PC-3 (cell line): ENCODE results near the gene GNAS. TPM values are rescaled to one million over a fixed set of nuclear protein-coding genes. Genes with fewer than 3 reads are reported as not detected.

Source experiments
- ATAC-seq: fragments of 200-7000 bp; cut with Tn5 transposase; 2 replicates; pipeline ENCODE4 v1.9.1; 2020; ENCODE audit warnings: mild to moderate bottlenecking, moderate library complexity
- BruUV-seq: library from RNA; stranded (reverse); fragments of 400-500 nt; replicated peaks from 2 replicates; lab custom pipeline; 2021; lab: Mats Ljungman, UMichigan
- CTCF ChIA-PET: fragments of 300-600 bp; sonication (Branson Sonifier 250); formaldehyde crosslinking; loops from one replicate; lab custom pipeline; 2022; ENCODE audit warnings: antibody characterized with exemption; lab: Charles Lee
- POLR2A ChIA-PET: fragments of 300-600 bp; sonication (Branson Sonifier 250); formaldehyde crosslinking; loops from one replicate; lab custom pipeline; 2022; ENCODE audit warnings: antibody characterized with exemption; ENCODE audit not compliant: unreplicated experiment; lab: Charles Lee
- DNase-seq: peaks from one replicate; pipeline ENCODE4 v3.0.0-alpha.2; 2015
- H2AFZ ChIP-seq: fragments of 300-600 bp; sonication (generic); 2 replicates; pipeline ENCODE4 v1.6.0; 2016; ENCODE audit warnings: antibody characterized with exemption, low read length
- H3F3A ChIP-seq: fragments of 300-600 bp; sonication (generic); one replicate; pipeline ENCODE4 v1.6.0; 2017; ENCODE audit warnings: antibody characterized with exemption, low read length, control low read depth, mild to moderate bottlenecking; ENCODE audit not compliant: unreplicated experiment
- H3K27ac ChIP-seq: fragments of 300-600 bp; sonication (generic); 2 replicates; pipeline ENCODE4 v1.5.1; 2016; ENCODE audit warnings: mild to moderate bottlenecking, low read length
- H3K27me3 ChIP-seq: fragments of 300-600 bp; sonication (generic); 2 replicates; pipeline ENCODE4 v1.6.1; 2016; ENCODE audit warnings: low read length, mixed read lengths
- H3K36me3 ChIP-seq: fragments of 300-600 bp; sonication (generic); 2 replicates; pipeline ENCODE4 v1.6.1; 2016; ENCODE audit warnings: low read depth, mixed run types, low read length, mixed read lengths
- H3K4me1 ChIP-seq: fragments of 300-600 bp; sonication (generic); 2 replicates; pipeline ENCODE4 v1.5.1; 2016; ENCODE audit warnings: low read length; ENCODE audit not compliant: insufficient read depth
- H3K4me2 ChIP-seq: fragments of 300-600 bp; sonication (generic); 2 replicates; pipeline ENCODE4 v1.6.0; 2016; ENCODE audit warnings: low read length
- H3K4me3 ChIP-seq: fragments of 300-600 bp; sonication (generic); 2 replicates; pipeline ENCODE4 v1.5.1; 2016; ENCODE audit warnings: mild to moderate bottlenecking, low read length, mixed read lengths
- H3K79me2 ChIP-seq: fragments of 300-600 bp; sonication (generic); 2 replicates; pipeline ENCODE4 v1.6.1; 2017; ENCODE audit warnings: low read length, mixed read lengths
- H3K9ac ChIP-seq: fragments of 300-600 bp; sonication (generic); 2 replicates; pipeline ENCODE4 v1.6.0; 2016; ENCODE audit warnings: mild to moderate bottlenecking, low read length
- H3K9me2 ChIP-seq: fragments of 300-600 bp; sonication (generic); replicated peaks from 2 replicates; pipeline ENCODE4 v1.6.1; 2016; ENCODE audit warnings: mixed run types, low read length, mixed read lengths
- H3K9me3 ChIP-seq: fragments of 300-600 bp; sonication (generic); 2 replicates; pipeline ENCODE4 v1.6.1; 2016; ENCODE audit warnings: low read length, mixed read lengths
- H4K20me1 ChIP-seq: fragments of 300-600 bp; sonication (generic); 2 replicates; pipeline ENCODE4 v1.6.1; 2016; ENCODE audit warnings: low read length, mixed read lengths
- EZH2 ChIP-seq: fragments of 300-600 bp; sonication (generic); IDR thresholded peaks from one replicate; pipeline ENCODE4 v1.6.1; 2017; ENCODE audit warnings: antibody characterized with exemption, mild to moderate bottlenecking, low read length; ENCODE audit not compliant: unreplicated experiment
- EZH2phosphoT487 ChIP-seq: fragments of 300-600 bp; sonication (generic); IDR thresholded peaks from 2 replicates; pipeline ENCODE4 v1.6.1; 2018; ENCODE audit warnings: mild to moderate bottlenecking, antibody characterized with exemption, low read length, borderline replicate concordance
- intact Hi-C: fragments of 100-400 bp; cut with micrococcal nuclease; formaldehyde crosslinking; loops from 2 replicates; pipeline ENCODE4 v1.9.0; 2023
- total RNA-seq: library from RNA; depleted of rRNA; stranded (reverse); fragments of >200 nt; gene quantifications from 2 replicates; pipeline ENCODE4 v1.2.3, GENCODE V29; 2014
- TF ChIP-seq, protein P1 (sequence below): fragments of 300-600 bp; sonication (generic); conservative IDR thresholded peaks from 2 replicates; pipeline ENCODE4 v1.5.1; 2017; ENCODE audit warnings: antibody characterized with exemption, low read depth, mild to moderate bottlenecking, low read length

Gene GNAS
- total RNA-seq, 1 experiment from 2014 or later = 694 TPM

DNA sequence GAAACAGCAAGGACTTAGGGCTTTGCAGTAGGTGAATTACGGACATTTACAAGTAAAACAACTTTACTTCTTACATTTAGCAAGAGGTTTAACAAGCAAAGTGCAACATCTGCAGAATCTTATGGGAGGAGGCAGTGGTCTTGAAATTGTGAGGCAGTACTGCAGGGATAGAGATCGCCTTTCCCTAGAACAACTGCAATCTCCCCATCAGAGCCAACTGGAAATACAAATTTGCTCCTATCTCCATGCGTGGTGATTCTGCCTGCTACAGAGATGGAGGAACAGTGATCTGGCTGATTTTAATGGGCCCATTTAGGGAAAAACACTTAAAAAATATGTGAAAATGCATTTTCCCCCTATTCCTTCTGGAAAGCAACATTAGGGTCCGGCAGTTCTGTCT, 25.9 kb downstream of the GNAS start:
- no peak overlapping the region for H3K9ac ChIP-seq
- H3K4me1 ChIP-seq = peaks cover 19% of the 10 kb centered on the region
- CTCF ChIA-PET = no interaction called here
- H3K9me2 ChIP-seq = no peaks in the 10 kb centered on the region
- H3K4me2 ChIP-seq = no peak overlapping the region
- no peaks in the 10 kb centered on the region for H4K20me1 ChIP-seq
- no peak overlapping the region for H2AFZ ChIP-seq
- H3K27ac ChIP-seq = no peak overlapping the region
- TF ChIP-seq EZH2phosphoT487 (no peak), EZH2 (no peak)
- TF ChIP-seq, protein P1, sequence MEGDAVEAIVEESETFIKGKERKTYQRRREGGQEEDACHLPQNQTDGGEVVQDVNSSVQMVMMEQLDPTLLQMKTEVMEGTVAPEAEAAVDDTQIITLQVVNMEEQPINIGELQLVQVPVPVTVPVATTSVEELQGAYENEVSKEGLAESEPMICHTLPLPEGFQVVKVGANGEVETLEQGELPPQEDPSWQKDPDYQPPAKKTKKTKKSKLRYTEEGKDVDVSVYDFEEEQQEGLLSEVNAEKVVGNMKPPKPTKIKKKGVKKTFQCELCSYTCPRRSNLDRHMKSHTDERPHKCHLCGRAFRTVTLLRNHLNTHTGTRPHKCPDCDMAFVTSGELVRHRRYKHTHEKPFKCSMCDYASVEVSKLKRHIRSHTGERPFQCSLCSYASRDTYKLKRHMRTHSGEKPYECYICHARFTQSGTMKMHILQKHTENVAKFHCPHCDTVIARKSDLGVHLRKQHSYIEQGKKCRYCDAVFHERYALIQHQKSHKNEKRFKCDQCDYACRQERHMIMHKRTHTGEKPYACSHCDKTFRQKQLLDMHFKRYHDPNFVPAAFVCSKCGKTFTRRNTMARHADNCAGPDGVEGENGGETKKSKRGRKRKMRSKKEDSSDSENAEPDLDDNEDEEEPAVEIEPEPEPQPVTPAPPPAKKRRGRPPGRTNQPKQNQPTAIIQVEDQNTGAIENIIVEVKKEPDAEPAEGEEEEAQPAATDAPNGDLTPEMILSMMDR = no peak
- intact Hi-C loops = no loop called here
- no peak overlapping the region for H3K4me3 ChIP-seq
- DNase-seq (no peak), ATAC-seq (no peak)
- H3F3A ChIP-seq = no peaks in the 10 kb centered on the region
- H3K27me3 ChIP-seq = no peaks in the 10 kb centered on the region
- no peaks in the 10 kb centered on the region for H3K79me2 ChIP-seq
- H3K36me3 ChIP-seq = no peaks in the 10 kb centered on the region
- POLR2A ChIA-PET = no interaction called here
- no peaks in the 10 kb centered on the region for H3K9me3 ChIP-seq
- no TSS peak for BruUV-seq

DNA sequence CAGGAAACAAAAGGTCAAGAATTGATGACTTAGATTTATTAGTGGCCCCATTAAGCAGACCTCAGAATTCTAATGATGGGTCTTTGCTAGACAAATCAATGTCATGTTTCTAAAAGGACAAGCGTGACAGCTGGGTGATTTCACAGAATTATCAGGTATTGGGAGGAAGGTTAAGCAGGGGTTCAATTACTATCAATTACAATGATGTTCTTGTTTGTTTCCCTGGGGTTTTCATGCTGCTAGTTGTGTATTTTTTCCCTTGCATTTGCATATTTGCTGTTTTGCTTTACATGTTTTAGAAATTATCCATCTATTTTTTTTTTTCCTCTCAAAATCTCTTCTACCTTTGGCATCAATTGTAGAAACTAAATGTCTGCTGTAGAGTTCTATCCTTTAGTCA, 27.9 kb downstream of the GNAS start:
- Histone ChIP-seq H3K27me3 (no peaks in the 10 kb centered on the region), H4K20me1 (no peaks in the 10 kb centered on the region), H3F3A (no peaks in the 10 kb centered on the region), H2AFZ (no peak overlapping the region), H3K4me1 (peaks cover 14% of the 10 kb centered on the region), H3K79me2 (no peaks in the 10 kb centered on the region), H3K27ac (no peak overlapping the region), H3K9ac (no peak overlapping the region), H3K9me2 (no peaks in the 10 kb centered on the region), H3K4me3 (no peak overlapping the region), H3K36me3 (no peaks in the 10 kb centered on the region), H3K4me2 (no peak overlapping the region), H3K9me3 (no peaks in the 10 kb centered on the region)
- DNase-seq (no peak), ATAC-seq (no peak)
- BruUV-seq = no TSS peak
- intact Hi-C loops = no loop called here
- TF ChIP-seq EZH2 (no peak), EZH2phosphoT487 (no peak)
- TF ChIP-seq, protein P1 = no peak
- ChIA-PET POLR2A (no interaction called here), CTCF (no interaction called here)

DNA sequence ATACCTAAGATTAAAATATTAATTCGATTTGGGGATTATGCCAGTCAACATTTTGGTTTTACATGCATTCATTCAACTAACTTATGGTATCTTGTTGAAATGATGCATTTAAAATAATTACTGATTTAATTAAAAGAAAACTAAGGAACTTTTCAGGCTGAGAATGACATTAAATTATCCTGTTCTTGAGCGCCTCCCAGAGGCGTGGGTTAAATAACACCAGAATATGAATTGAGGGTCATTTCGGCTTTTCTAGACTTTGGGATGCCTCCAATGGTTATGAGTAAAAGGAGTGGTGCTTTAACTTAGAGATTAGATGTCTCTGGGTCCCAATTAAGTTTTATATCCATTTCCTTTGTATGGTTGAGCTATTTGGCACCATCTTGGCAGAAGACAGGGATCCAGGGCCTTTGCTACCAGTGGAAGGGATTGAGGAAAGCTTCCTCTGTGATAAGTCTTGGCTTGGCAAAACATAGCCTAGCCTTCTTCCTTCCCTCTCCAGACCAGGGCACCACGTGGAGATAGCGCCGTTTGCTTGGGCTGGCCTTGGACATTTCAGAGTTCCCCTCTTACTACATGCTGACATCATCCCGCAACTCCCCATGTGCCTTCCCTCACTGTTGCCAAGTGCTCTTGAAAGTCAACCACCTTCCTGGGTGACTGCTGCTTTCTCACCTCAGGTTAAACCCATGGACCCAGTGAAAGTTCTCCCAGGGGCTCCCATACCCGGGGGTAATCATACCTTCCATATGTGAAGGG, 28.7 kb downstream of the GNAS start:
- no TSS peak for BruUV-seq
- H2AFZ ChIP-seq = no peak overlapping the region
- H3K36me3 ChIP-seq = no peaks in the 10 kb centered on the region
- intact Hi-C loops = no loop called here
- POLR2A ChIA-PET = no interaction called here
- TF ChIP-seq, protein P1 = peak; percentile 77
- TF ChIP-seq EZH2 (no peak), EZH2phosphoT487 (no peak)
- ATAC-seq (no peak), DNase-seq (peak; percentile 45)
- no peaks in the 10 kb centered on the region for H3K79me2 ChIP-seq
- no peak overlapping the region for H3K4me2 ChIP-seq
- H3K9me2 ChIP-seq = no peaks in the 10 kb centered on the region
- no peaks in the 10 kb centered on the region for H3F3A ChIP-seq
- H3K9ac ChIP-seq = no peak overlapping the region
- H4K20me1 ChIP-seq = no peaks in the 10 kb centered on the region
- CTCF ChIA-PET = no interaction called here
- H3K27me3 ChIP-seq = no peaks in the 10 kb centered on the region
- H3K27ac ChIP-seq = no peak overlapping the region
- H3K4me3 ChIP-seq = no peak overlapping the region
- H3K4me1 ChIP-seq = peaks cover 8% of the 10 kb centered on the region
- no peaks in the 10 kb centered on the region for H3K9me3 ChIP-seq
